ENCODE results near the gene PPP1R13B.

The PPP1R13B gene

DNA sequence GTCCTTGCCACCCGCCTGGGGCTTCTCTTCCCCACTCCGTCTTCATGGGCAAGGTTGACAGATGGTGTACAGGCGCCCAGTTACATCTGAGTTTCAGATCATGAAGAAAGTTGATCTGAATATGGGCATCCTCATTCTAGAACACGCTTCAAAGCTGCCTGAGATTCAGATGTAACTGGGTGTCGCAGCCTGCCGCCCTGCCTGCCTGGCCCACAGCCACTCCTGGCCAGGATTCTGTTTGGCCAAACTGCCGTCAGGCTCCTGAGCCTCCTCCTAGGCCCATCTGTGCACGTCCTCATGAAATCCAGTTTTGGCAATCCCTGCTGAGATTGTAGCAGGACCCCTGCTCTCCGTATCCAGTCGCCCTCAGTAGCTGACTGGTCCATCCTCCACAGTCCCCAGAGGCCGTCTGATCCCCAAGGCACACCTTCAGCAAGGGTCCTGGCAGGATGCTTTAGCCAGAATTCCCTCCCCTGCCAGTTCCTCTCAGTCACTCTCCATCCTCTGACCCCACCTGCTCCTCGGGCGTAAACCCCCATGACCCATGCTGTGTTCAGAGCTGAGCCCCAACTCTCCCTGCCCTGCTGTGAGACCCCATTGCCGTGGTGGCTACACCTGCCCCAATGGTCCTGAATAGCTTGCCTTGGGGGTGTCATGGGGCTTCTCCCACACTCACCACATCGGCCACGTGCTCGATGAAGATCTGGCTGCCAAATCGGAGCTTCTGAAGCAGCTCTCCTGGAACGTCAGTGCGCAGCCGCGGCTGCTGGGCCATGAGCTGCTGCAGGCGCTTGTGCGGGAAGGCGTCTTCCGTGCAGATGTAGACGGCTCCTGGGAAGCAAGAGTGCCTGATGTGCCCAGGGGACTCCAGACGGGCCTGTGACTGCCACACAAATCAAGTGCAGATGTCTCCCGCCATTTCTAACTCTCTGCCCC, 144.6 kb downstream of the PPP1R13B start:
- no CpG with 5 or more reads among the region's 29 CpGs for WGBS (ENCODE audit: insufficient coverage, insufficient read length)
- Histone ChIP-seq H3K4me1 (ENCODE audit: control insufficient read depth, insufficient read depth, low read length) (no peaks in the 10 kb centered on the region; the same call in 1 of the 2 replicates), H3K36me3 (ENCODE audit: control insufficient read depth, insufficient read depth, low read length) (peaks cover 47% of the 10 kb centered on the region)

DNA sequence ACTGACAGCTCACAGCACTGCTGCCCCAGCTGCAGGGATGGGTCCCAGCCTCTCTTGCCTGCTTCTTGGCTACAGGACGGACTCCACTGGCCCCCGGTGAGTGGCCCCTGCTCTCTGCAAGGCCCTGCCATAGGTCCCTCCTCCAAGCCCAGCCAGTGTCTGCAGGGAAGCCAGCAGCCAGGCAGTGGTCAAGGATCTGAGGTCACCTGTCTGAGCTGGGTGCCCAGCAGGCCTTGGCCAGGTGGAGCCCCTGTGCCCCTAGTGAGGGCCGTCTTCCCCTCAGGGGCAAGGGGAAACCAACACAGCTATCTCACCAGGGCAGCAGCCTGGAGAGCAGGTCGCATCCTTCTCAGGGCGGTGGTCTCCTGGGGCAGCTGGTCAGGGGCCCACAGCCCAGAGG, 145.3 kb downstream of the PPP1R13B start:
- Histone ChIP-seq H3K9me3 (ENCODE audit: control insufficient read depth, insufficient read depth, low read length) (no peaks in the 10 kb centered on the region), H3K36me3 (ENCODE audit: control insufficient read depth, insufficient read depth, low read length) (peaks cover 47% of the 10 kb centered on the region), H3K4me3 (ENCODE audit: low read length) (no peak overlapping the region), H3K4me1 (ENCODE audit: control insufficient read depth, insufficient read depth, low read length) (no peaks in the 10 kb centered on the region; the same call in 1 of the 2 replicates), H3K27ac (ENCODE audit: low read length) (no peak overlapping the region), H3K27me3 (ENCODE audit: control insufficient read depth, insufficient read depth, low read length) (no peaks in the 10 kb centered on the region)
- WGBS (ENCODE audit: insufficient coverage, insufficient read length), result no CpG with 5 or more reads among the region's 5 CpGs
- DNase-seq (ENCODE audit: low read depth, low spot score), result no peak

More for the DNA sequence above, 144.6 kb downstream of the PPP1R13B start:
- Histone ChIP-seq H3K9me3 (ENCODE audit: control insufficient read depth, insufficient read depth, low read length) (no peaks in the 10 kb centered on the region), H3K4me3 (ENCODE audit: low read length) (no peak overlapping the region), H3K27me3 (ENCODE audit: control insufficient read depth, insufficient read depth, low read length) (no peaks in the 10 kb centered on the region), H3K27ac (ENCODE audit: low read length) (no peak overlapping the region)
- no peak for DNase-seq (ENCODE audit: low read depth, low spot score)

DNA sequence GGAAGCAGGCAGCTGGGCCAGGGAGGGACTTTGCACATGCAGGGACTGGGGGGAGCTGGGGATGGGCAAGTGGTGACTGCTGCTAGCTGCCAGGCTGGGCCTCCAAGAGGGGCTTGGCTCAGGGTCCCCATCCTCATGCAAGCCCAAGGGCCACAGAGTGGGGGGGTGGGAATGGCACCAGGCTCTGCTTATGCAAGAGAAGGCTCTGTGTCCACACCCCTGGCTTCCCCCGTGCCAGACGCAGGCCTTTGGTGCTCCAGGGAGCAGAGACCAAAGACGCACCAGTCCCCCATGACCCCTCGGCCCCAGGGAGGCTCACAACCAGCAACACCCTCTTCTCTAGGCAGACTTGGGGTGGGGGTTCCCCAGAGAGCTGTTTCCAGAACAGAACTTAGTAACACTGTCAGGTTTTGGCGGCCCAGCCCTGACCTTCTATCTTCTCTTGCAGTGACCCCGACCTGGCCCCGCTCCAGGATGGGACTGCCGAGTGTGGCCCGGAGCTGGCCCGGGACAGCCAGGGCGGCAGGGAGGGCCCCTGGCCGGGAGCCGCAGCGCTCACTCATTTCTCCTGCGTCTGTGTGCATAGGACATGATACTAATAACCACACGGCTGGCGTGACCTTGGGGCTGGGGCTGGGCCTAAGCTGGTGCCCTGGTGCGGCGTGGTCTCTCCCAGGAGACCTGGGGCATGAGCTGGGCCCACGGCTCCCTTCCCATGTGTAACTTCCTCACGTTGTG, 146.5 kb downstream of the PPP1R13B start:
- Histone ChIP-seq H3K9me3 (ENCODE audit: control insufficient read depth, insufficient read depth, low read length) (no peaks in the 10 kb centered on the region), H3K4me3 (ENCODE audit: low read length) (no peak overlapping the region), H3K27me3 (ENCODE audit: control insufficient read depth, insufficient read depth, low read length) (no peaks in the 10 kb centered on the region), H3K4me1 (ENCODE audit: control insufficient read depth, insufficient read depth, low read length) (no peaks in the 10 kb centered on the region; the same call in 1 of the 2 replicates), H3K36me3 (ENCODE audit: control insufficient read depth, insufficient read depth, low read length) (peaks cover 42% of the 10 kb centered on the region), H3K27ac (ENCODE audit: low read length) (no peak overlapping the region)
- no peak for DNase-seq (ENCODE audit: low read depth, low spot score)
- WGBS (ENCODE audit: insufficient coverage, insufficient read length), result no CpG with 5 or more reads among the region's 21 CpGs

DNA sequence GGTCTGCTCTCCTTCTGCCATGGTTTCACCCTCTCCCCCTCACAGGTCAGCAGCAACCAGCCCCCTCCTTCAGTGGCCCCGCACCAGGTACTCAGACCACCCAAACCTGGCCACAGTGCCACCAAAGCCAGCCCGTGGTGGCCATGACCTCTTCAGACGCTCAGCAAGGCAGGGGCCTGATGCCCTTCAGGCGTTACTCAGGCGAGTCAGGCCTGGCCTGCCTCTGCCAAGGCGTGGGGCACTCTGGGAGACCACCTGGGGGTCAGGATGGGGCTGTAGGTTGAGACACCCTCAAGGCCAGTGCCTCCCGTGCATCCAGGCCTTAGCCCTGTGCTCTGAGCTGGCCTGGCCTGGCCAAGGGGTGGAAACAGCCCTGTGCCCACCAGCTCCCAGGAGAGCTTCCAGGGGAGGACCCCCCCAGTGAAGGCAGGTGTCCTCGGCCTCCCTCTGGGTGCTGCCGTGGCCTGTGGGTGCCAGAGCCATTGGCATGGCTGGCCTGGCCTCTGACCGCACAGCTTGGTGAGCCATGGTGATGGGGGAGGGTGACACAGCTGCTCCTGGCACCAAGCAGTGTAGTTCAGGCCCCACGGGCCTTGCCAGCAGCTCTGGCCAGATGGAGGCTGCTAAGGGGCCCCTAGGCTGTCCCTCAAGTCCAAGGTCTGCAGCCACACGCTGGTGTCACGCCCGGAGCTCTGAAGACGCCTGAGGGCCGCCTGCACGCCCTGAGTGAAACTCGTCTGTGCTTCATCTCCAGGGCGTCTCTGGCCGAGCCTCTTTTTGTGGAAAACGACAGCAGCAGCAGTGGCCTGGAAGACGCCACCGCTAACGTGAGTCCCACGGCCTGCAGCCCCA, 147.2 kb downstream of the PPP1R13B start:
- H3K27ac ChIP-seq (ENCODE audit: low read length), result no peak overlapping the region
- no CpG with 5 or more reads among the region's 25 CpGs for WGBS (ENCODE audit: insufficient coverage, insufficient read length)
- H3K27me3 ChIP-seq (ENCODE audit: control insufficient read depth, insufficient read depth, low read length), result no peaks in the 10 kb centered on the region
- no peak for DNase-seq (ENCODE audit: low read depth, low spot score)
- no peaks in the 10 kb centered on the region for H3K9me3 ChIP-seq (ENCODE audit: control insufficient read depth, insufficient read depth, low read length)
- H3K4me1 ChIP-seq (ENCODE audit: control insufficient read depth, insufficient read depth, low read length), result no peaks in the 10 kb centered on the region; the same call in 1 of the 2 replicates
- H3K36me3 ChIP-seq (ENCODE audit: control insufficient read depth, insufficient read depth, low read length), result peaks cover 42% of the 10 kb centered on the region
- H3K4me3 ChIP-seq (ENCODE audit: low read length), result no peak overlapping the region

DNA sequence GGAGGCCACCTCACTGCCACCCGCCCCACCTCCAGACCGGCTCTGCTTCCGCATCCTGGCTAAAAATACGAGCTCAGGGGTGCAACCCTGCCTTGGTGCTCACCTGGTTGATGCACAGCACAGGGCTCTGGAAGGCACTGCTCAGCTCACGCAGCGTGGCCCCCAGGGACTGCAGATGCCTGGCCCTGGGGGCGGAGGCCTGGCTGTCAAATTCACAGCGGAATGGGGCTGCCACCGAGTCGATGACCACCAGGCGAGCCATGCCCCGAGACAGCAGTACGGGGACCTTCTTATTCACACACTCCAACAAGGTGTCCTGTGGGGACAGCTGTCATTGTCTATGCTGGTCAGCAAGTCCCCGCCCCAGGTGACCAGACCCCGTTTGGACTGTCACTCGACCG, 148.1 kb downstream of the PPP1R13B start:
- no peak overlapping the region for H3K4me3 ChIP-seq (ENCODE audit: low read length)
- WGBS (ENCODE audit: insufficient coverage, insufficient read length), result no CpG with 5 or more reads among the region's 17 CpGs
- no peaks in the 10 kb centered on the region for H3K9me3 ChIP-seq (ENCODE audit: control insufficient read depth, insufficient read depth, low read length)
- DNase-seq (ENCODE audit: low read depth, low spot score), result no peak
- H3K4me1 ChIP-seq (ENCODE audit: control insufficient read depth, insufficient read depth, low read length), result no peaks in the 10 kb centered on the region; the same call in 1 of the 2 replicates
- H3K27me3 ChIP-seq (ENCODE audit: control insufficient read depth, insufficient read depth, low read length), result no peaks in the 10 kb centered on the region
- no peak overlapping the region for H3K27ac ChIP-seq (ENCODE audit: low read length)
- H3K36me3 ChIP-seq (ENCODE audit: control insufficient read depth, insufficient read depth, low read length), result peaks cover 47% of the 10 kb centered on the region

DNA sequence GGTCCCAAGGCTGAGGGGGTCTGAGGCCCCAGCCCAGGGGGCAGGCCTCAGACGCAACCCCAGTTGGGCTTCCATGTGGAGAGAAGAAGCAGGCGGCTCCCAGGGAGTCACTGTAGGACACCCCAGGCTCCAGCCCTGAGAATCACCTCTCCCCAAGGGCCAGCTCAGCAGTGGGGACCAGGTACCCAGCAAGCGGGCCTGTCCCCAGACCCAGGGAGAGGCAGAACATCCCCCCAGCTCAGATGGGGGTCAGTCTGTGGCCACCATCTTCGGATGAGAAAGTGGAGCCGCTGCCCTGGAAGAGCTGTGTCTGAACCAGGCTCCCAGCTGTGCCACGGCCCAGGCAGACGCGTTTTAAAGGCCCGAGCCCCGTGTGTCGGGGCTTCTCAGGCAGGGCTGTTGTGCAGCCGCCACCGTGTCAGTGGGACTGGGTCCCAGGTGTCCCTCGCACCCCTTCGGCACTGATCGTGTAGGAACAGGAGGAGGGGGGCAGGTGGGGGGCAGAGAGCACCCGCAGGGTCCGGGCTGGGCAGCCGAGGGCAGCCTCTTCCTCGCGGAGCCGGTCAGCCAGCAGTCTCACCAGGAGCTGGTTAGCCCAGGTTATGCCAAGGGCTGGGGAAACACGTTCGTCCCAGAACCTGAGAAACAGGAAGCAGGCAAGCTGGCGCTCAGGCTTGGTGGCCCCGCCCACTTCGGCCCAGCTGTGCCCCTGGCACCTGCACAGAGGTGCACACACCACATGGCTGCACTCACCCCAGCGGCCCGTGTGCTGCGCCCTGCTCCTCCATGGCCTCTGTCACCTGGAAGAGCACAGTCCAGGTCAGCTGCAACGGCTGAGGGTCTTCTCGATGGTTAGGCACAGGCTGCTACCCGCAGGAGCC, 148.8 kb downstream of the PPP1R13B start:
- Histone ChIP-seq H3K27me3 (ENCODE audit: control insufficient read depth, insufficient read depth, low read length) (no peaks in the 10 kb centered on the region), H3K9me3 (ENCODE audit: control insufficient read depth, insufficient read depth, low read length) (no peaks in the 10 kb centered on the region), H3K36me3 (ENCODE audit: control insufficient read depth, insufficient read depth, low read length) (peaks cover 50% of the 10 kb centered on the region), H3K4me1 (ENCODE audit: control insufficient read depth, insufficient read depth, low read length) (no peaks in the 10 kb centered on the region; the same call in 1 of the 2 replicates), H3K4me3 (ENCODE audit: low read length) (no peak overlapping the region), H3K27ac (ENCODE audit: low read length) (no peak overlapping the region)
- no peak for DNase-seq (ENCODE audit: low read depth, low spot score)
- WGBS (ENCODE audit: insufficient coverage, insufficient read length), result no CpG with 5 or more reads among the region's 33 CpGs

DNA sequence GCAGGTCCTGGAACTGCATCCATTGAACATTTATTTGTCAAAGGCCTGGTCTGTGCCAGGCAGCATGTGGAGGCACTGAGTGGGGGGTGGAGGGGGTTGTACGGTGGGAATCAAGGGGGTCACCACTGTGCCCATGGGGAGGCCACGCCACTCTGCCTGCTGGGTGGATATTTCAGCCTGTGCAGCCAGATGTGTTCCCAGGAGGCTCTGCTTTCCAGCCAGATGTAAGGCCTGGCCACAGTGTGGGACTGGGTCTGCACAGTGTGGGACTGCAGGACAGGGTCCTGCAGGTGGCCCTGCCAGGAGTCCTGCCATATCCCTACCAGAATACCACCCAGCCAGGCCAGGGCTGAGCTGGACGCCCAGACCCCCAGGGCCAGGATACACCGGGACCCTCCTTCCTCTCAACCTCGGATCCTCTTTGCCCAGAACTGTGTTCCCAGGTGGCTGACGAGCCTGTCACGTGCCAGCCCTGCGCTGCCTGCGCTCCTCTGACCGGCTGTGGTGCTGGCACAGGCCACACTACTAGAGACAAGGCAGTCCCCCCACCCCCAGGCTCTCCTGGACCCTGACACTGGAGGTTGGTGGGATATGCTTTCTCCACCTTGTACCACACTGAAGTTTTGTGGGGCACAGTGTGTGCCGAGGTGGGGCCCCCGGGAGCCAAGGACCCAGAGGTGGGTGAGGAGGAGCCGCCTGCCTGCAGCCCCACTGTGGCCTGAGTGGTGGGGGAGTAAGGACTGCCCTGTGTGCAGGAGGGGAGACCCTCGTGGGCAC, 149.6 kb downstream of the PPP1R13B start:
- Histone ChIP-seq H3K27me3 (ENCODE audit: control insufficient read depth, insufficient read depth, low read length) (no peaks in the 10 kb centered on the region), H3K9me3 (ENCODE audit: control insufficient read depth, insufficient read depth, low read length) (no peaks in the 10 kb centered on the region), H3K4me3 (ENCODE audit: low read length) (no peak overlapping the region), H3K4me1 (ENCODE audit: control insufficient read depth, insufficient read depth, low read length) (no peaks in the 10 kb centered on the region; the same call in 1 of the 2 replicates), H3K27ac (ENCODE audit: low read length) (no peak overlapping the region), H3K36me3 (ENCODE audit: control insufficient read depth, insufficient read depth, low read length) (peaks cover 47% of the 10 kb centered on the region)
- WGBS (ENCODE audit: insufficient coverage, insufficient read length), result no CpG with 5 or more reads among the region's 14 CpGs
- no peak for DNase-seq (ENCODE audit: low read depth, low spot score)

DNA sequence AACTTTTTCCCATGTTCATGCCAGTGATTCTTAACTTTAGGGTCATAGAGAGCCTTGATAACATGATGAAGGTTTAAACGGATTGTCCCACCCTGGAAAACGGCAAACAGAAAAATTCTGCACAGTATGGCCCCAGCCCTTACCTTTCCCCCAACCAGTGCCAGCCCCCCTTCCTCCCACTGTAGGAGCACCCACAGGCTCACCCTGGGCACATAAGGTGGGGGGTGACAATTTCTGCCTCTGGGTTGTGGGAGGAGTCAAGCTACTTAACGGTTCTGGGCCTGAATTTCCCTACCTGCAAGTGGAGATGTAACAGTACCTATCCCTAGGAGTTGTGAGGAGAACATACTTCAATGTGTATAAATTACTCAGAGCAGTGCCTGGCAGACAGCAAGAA, 150.2 kb downstream of the PPP1R13B start:
- H3K27ac ChIP-seq (ENCODE audit: low read length), result no peak overlapping the region
- H3K9me3 ChIP-seq (ENCODE audit: control insufficient read depth, insufficient read depth, low read length), result no peaks in the 10 kb centered on the region
- peaks cover 42% of the 10 kb centered on the region for H3K36me3 ChIP-seq (ENCODE audit: control insufficient read depth, insufficient read depth, low read length)
- H3K27me3 ChIP-seq (ENCODE audit: control insufficient read depth, insufficient read depth, low read length), result no peaks in the 10 kb centered on the region
- no peak overlapping the region for H3K4me3 ChIP-seq (ENCODE audit: low read length)
- H3K4me1 ChIP-seq (ENCODE audit: control insufficient read depth, insufficient read depth, low read length), result no peaks in the 10 kb centered on the region; the same call in 1 of the 2 replicates
- WGBS (ENCODE audit: insufficient coverage, insufficient read length), result no CpG with 5 or more reads among the region's 3 CpGs
- DNase-seq (ENCODE audit: low read depth, low spot score), result no peak

All from iPS DF 6.9 (cell line).